Measurements from ENCODE around the gene TOR4A. TPM values are rescaled to one million over a fixed set of nuclear protein-coding genes. Genes with fewer than 3 reads are reported as not detected.

Gene TOR4A
- total and polyA plus RNA-seq, 10 of the 15 experiments (the other 5 are each of a cell fraction or from before 2014, with no cell fraction given) = 2.0 to 19.9 (median 3.7) TPM

GRCh38 chr9:137236238-137236935 is 41.1 kb upstream of the TOR4A start (continued):
- TF ChIP-seq NBN (IDR thresholded peaks at IDR 0.05) = peak; percentile 84
- peak; percentile 68; the same call in 1 of the 2 replicates for TF ChIP-seq MTA2 (IDR thresholded peaks at IDR 0.05; ENCODE audit: low read depth)
- no peak for TF ChIP-seq SMAD5 (IDR thresholded peaks at IDR 0.05; ENCODE audit: low read depth)
- TF ChIP-seq E2F8 (IDR thresholded peaks at IDR 0.05; ENCODE audit: low read depth, partially characterized antibody) = no peak
- TF ChIP-seq PKNOX1 (IDR thresholded peaks at IDR 0.05) = peak; percentile 33; the same call in 1 of the 2 replicates
- no peak for TF ChIP-seq MEF2A (IDR thresholded peaks at IDR 0.05; ENCODE audit: insufficient read depth, low read depth, low read length)
- TF ChIP-seq CHD1 (IDR thresholded peaks at IDR 0.05; ENCODE audit: low read depth, low read length) = no peak
- no peak for TF ChIP-seq ZSCAN29 (IDR thresholded peaks at IDR 0.05)
- TF ChIP-seq POLR2AphosphoS2 (IDR thresholded peaks at IDR 0.05; ENCODE audit: low read depth, low read length) = no peak; the same call in 1 of the 2 replicates
- peak; percentile 95 for TF ChIP-seq ZNF592 (IDR thresholded peaks at IDR 0.05)
- no peak; the same call in 1 of the 2 replicates for TF ChIP-seq USF2 (IDR thresholded peaks at IDR 0.05; ENCODE audit: borderline replicate concordance, low read depth, low read length)
- TF ChIP-seq KLF5 (IDR thresholded peaks at IDR 0.05; ENCODE audit: partially characterized antibody) = no peak
- TF ChIP-seq HCFC1 (IDR thresholded peaks at IDR 0.05; ENCODE audit: low read length) = no peak
- TF ChIP-seq HDAC2 (IDR thresholded peaks at IDR 0.05) = no peak
- TF ChIP-seq ZZZ3 (IDR thresholded peaks at IDR 0.05; ENCODE audit: control insufficient read depth, insufficient read length, low read depth) = no peak
- TF ChIP-seq HSF1 (IDR thresholded peaks at IDR 0.05; ENCODE audit: low read depth, low read length) = no peak
- TF ChIP-seq NR2C2 (IDR thresholded peaks at IDR 0.05; ENCODE audit: borderline replicate concordance, control insufficient read depth, insufficient read length, low read depth) = no peak
- peak; percentile 68 for TF ChIP-seq EED (IDR thresholded peaks at IDR 0.05; ENCODE audit: low read depth)
- no peak for TF ChIP-seq PML (IDR thresholded peaks at IDR 0.05; ENCODE audit: low read length)
- TF ChIP-seq EGR1 (IDR thresholded peaks at IDR 0.05; ENCODE audit: borderline replicate concordance in 1 of 2, low read depth in 2 of 2, low read length in 2 of 2) = peak in 1 of 2 experiments; percentile 84; a peak in 2 of 3 replicates

All from GM12878 (cell line).